ENCODE results near the gene ERGIC2.

DNA sequence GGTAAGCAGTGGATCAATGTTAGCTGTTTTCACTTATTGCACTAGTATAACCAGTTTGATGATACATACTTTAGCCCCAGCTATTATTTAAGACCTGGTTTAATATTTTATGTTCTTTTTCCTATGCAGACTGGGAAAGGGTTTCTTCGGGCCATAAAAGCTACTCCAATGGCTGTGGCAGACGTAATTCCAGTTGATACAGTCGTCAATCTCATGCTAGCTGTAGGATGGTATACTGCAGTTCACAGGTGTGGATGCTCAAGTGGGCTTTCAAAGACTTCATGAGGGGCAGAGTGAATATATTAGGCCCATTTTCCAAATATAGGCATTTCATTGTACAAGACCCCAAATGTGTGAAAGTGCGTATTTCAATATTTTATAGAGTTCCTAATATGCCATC lies 70.1 kb downstream of the ERGIC2 start:
- TF ChIP-seq, protein P1, sequence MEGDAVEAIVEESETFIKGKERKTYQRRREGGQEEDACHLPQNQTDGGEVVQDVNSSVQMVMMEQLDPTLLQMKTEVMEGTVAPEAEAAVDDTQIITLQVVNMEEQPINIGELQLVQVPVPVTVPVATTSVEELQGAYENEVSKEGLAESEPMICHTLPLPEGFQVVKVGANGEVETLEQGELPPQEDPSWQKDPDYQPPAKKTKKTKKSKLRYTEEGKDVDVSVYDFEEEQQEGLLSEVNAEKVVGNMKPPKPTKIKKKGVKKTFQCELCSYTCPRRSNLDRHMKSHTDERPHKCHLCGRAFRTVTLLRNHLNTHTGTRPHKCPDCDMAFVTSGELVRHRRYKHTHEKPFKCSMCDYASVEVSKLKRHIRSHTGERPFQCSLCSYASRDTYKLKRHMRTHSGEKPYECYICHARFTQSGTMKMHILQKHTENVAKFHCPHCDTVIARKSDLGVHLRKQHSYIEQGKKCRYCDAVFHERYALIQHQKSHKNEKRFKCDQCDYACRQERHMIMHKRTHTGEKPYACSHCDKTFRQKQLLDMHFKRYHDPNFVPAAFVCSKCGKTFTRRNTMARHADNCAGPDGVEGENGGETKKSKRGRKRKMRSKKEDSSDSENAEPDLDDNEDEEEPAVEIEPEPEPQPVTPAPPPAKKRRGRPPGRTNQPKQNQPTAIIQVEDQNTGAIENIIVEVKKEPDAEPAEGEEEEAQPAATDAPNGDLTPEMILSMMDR (IDR thresholded peaks at IDR 0.05) = no peak
- no peak for TF ChIP-seq POLR2A (IDR thresholded peaks at IDR 0.05)

Data from suprapubic skin (tissue), 3 donors.